ENCODE data around the gene HSPA4.

- no peak for TF ChIP-seq TAF1 (IDR thresholded peaks at IDR 0.05; ENCODE audit: borderline replicate concordance, insufficient read depth, low read length)
- TF ChIP-seq SIN3A (IDR thresholded peaks at IDR 0.05; ENCODE audit: borderline replicate concordance, insufficient read depth, low read length) = no peak
Observed at GRCh38 chr5:133051061-133051541, 712 bp upstream of the HSPA4 start.
